Adrenal gland (tissue), 12 donors: ENCODE results near the gene OR10H1. TPM values are rescaled to one million over a fixed set of nuclear protein-coding genes. Genes with fewer than 3 reads are reported as not detected.
"Not testable (repeated sequence)": the region's sequence is repeated elsewhere in the genome, so short reads cannot be mapped to it uniquely, and the experiment has no call there.

Experiments used
- DNase-seq, 7 donors: peaks; one replicate each; pipeline ENCODE4 v3.0.0-alpha.2; 2019 to 2020
- H3K27ac ChIP-seq, 5 donors: fragments of 200-600 bp; sonication (generic) in 4 of 5; 1 replicate in 3 of 5; 2 replicates in 2 of 5; pipeline versions ENCODE4 v1.5.1 to v1.8.0; 2016 to 2020; ENCODE audit warnings: mild to moderate bottlenecking in 1 of 5
- H3K27me3 ChIP-seq: fragments of 200-600 bp; 2 replicates; pipeline ENCODE4 v1.8.0; 2021
- H3K36me3 ChIP-seq, 2 donors: fragments of 200-600 bp; replicated peaks in 1 of 2; 1 replicate in 1 of 2; 2 replicates in 1 of 2; pipeline versions ENCODE4 v1.5.1 to v1.8.0; 2018 to 2022
- H3K4me1 ChIP-seq, 2 donors: fragments of 200-600 bp; replicated peaks in 1 of 2; 1 replicate in 1 of 2; 2 replicates in 1 of 2; pipeline versions ENCODE4 v1.5.1 to v1.8.0; 2018 to 2021
- H3K4me3 ChIP-seq, 4 donors: fragments of 200-600 bp; sonication (generic) in 3 of 4; one replicate each; pipeline ENCODE4 v1.5.1; 2016 to 2018
- H3K9me3 ChIP-seq, 3 donors: fragments of 200-600 bp; sonication (generic) in 1 of 3; replicated peaks in 1 of 3; 1 replicate in 2 of 3; 2 replicates in 1 of 3; pipeline versions ENCODE4 v1.5.1 to v1.8.0; 2016 to 2021
- CTCF ChIP-seq, 6 experiments: fragments of 450-650 bp in 4 of 6; fragments of 200-600 bp in 2 of 6; sonication (generic) in 1 of 6; IDR thresholded peaks; 1 replicate in 5 of 6; 2 replicates in 1 of 6; pipeline versions ENCODE4 v1.5.1 to v1.8.0; 2016 to 2021; ENCODE audit warnings: antibody characterized with exemption in 6 of 6, mild to moderate bottlenecking in 2 of 6, moderate library complexity in 1 of 6
- POLR2A ChIP-seq, 2 donors: fragments of 450-650 bp; IDR thresholded peaks; one replicate each; pipeline ENCODE4 v1.6.1; 2017; ENCODE audit warnings: antibody characterized with exemption in 2 of 2, mild to moderate bottlenecking in 2 of 2, moderate library complexity in 1 of 2
- WGBS, 4 donors: extraction: QIAGEN DNeasy Blood & Tissue Kit in 2 of 4; methylation state at CpG; one replicate each; pipeline versions ENCODE4 v1.1.5 to v1.1.7; 2013 to 2017; 5-methylcytosine and 5-hydroxymethylcytosine counted together
- intact Hi-C, 2 donors: fragments of 100-400 bp; cut with DNase I; formaldehyde crosslinking; loops; one replicate each; pipeline versions ENCODE4 v1.14.1 to v1.15.0; 2022 to 2023
- polyA plus RNA-seq, 3 donors: library from polyadenylated mRNA; stranded (reverse); fragments of 200-250 nt in 2 of 3; fragments of 350-450 nt in 1 of 3; fragmentation: Illumina TruSeq in 1 of 3; extraction: RNeasy Lipid Tissue Mini Kit (QIAGEN cat#74804) in 1 of 3; gene quantifications; one replicate each; pipeline ENCODE4 v1.2.3, GENCODE V29; 2013 to 2014
- total RNA-seq, 9 donors: library from RNA; depleted of rRNA in 4 of 9; stranded (reverse); fragments of >200 nt in 4 of 9; fragments of 120-200 nt in 1 of 9; fragmentation: NEBNext Ultra II Directional in 1 of 9; extraction: Animal tissue kit (Norgen Biotek cat#: 25700) in 1 of 9; gene quantifications; one replicate each; pipeline versions ENCODE4 v1.1.0 to v1.2.4, GENCODE V29; 2013 to 2023
- donor health status: healthy with polysubstance abuse.
- donor health status: Bipolar disorder and iron deficiency.
- donor health status: DM: yes; HTN: yes; CAD: no.
- donor health status: DM: no; HTN: no; CAD: no.
- donor health status: DM: no; HTN: no; CAD: no.
- donor health status: DM: yes; HTN: yes; CAD: no.

The OR10H1 gene
- total and polyA plus RNA-seq, 12 donors: not detected

- no peak overlapping the region for H3K27ac ChIP-seq
- intact Hi-C loops: no loop called here
- H3K4me1 ChIP-seq: no peaks in the 10 kb centered on the region
- H3K4me3 ChIP-seq: no peak overlapping the region
- no peaks in the 10 kb centered on the region for H3K9me3 ChIP-seq
- 46 to 65% (median 57%) methylated on average over 7 to 9 of the region's 9 CpGs for WGBS, 4 donors
- no peak for TF ChIP-seq POLR2A (IDR thresholded peaks at IDR 0.05)
- TF ChIP-seq CTCF (IDR thresholded peaks at IDR 0.05): no peak
- H3K27me3 ChIP-seq: no peaks in the 10 kb centered on the region
- no peak for DNase-seq
- H3K36me3 ChIP-seq: no peaks in the 10 kb centered on the region
Measured at GRCh38 chr19:15776991-15777970, 38.2 kb downstream of the OR10H1 start.

- no peak for DNase-seq
- no peak overlapping the region for H3K4me3 ChIP-seq
- no peaks in the 10 kb centered on the region for H3K4me1 ChIP-seq
- no peaks in the 10 kb centered on the region for H3K27me3 ChIP-seq
- 75 to 94% (median 81%) methylated on average over 4 of the region's 4 CpGs for WGBS, 4 donors
- H3K27ac ChIP-seq: no peak overlapping the region
- H3K36me3 ChIP-seq: no peaks in the 10 kb centered on the region
- no peaks in the 10 kb centered on the region for H3K9me3 ChIP-seq
- TF ChIP-seq CTCF (IDR thresholded peaks at IDR 0.05): no peak
- no peak for TF ChIP-seq POLR2A (IDR thresholded peaks at IDR 0.05)
- intact Hi-C loops: no loop called here
Measured at GRCh38 chr19:15776264-15776663, 39.2 kb downstream of the OR10H1 start.

- intact Hi-C loops: no loop called here
- no peaks in the 10 kb centered on the region for H3K4me1 ChIP-seq
- no peaks in the 10 kb centered on the region for H3K9me3 ChIP-seq
- no peak for DNase-seq
- no peak overlapping the region for H3K4me3 ChIP-seq
- TF ChIP-seq POLR2A (IDR thresholded peaks at IDR 0.05) (no peak), CTCF (IDR thresholded peaks at IDR 0.05) (no peak)
- no peak overlapping the region for H3K27ac ChIP-seq
- WGBS, 4 donors: 31 to 56% (median 51%) methylated on average over 2 of the region's 2 CpGs
- no peaks in the 10 kb centered on the region for H3K27me3 ChIP-seq
- no peaks in the 10 kb centered on the region for H3K36me3 ChIP-seq
Measured at GRCh38 chr19:15775249-15775648, 40.2 kb downstream of the OR10H1 start.

- intact Hi-C loops, H3K4me3 ChIP-seq, H3K27me3 ChIP-seq, H3K9me3 ChIP-seq, H3K27ac ChIP-seq, H3K36me3 ChIP-seq, DNase-seq, H3K4me1 ChIP-seq: not testable (repeated sequence)
- 58 to 66% (median 61%) methylated on average over 3 of the region's 3 CpGs for WGBS, 4 donors
Measured at GRCh38 chr19:15774159-15774558, 41.3 kb downstream of the OR10H1 start.

- DNase-seq: no peak
- Histone ChIP-seq H3K36me3 (no peaks in the 10 kb centered on the region), H3K27ac (no peak overlapping the region), H3K4me1 (no peaks in the 10 kb centered on the region), H3K4me3 (no peak overlapping the region), H3K27me3 (no peaks in the 10 kb centered on the region), H3K9me3 (no peaks in the 10 kb centered on the region)
- no peak for TF ChIP-seq CTCF (IDR thresholded peaks at IDR 0.05)
- no peak for TF ChIP-seq POLR2A (IDR thresholded peaks at IDR 0.05)
- intact Hi-C loops: no loop called here
- 25 to 60% (median 28%) methylated on average over 4 to 6 of the region's 6 CpGs for WGBS, 4 donors
Measured at GRCh38 chr19:15769586-15769985, 45.9 kb downstream of the OR10H1 start.
